RWPE2 (cell line): ENCODE measurements around the gene PTTG1IP2.

ENCODE experiments used
- ATAC-seq: fragments of 200-7000 bp; cut with Tn5 transposase; 3 replicates; pipeline ENCODE4 v1.9.1; 2021; ENCODE audit warnings: low read depth
- DNase-seq: peaks from one replicate; pipeline ENCODE4 v3.0.0-alpha.2; 2020; ENCODE audit warnings: low spot score
- H3K27ac ChIP-seq: fragments of 450-650 bp; 2 replicates; pipeline ENCODE4 v1.5.1; 2017; ENCODE audit warnings: mild to moderate bottlenecking; ENCODE audit not compliant: poor library complexity, severe bottlenecking
- H3K27me3 ChIP-seq: fragments of 250-450 bp; sonication (Bioruptor Pico); 2 replicates; pipeline ENCODE4 v1.5.1; 2021; ENCODE audit warnings: mild to moderate bottlenecking, moderate library complexity; ENCODE audit not compliant: insufficient read depth, poor library complexity, severe bottlenecking
- H3K36me3 ChIP-seq: fragments of 250-450 bp; sonication (Bioruptor Pico); 2 replicates; pipeline ENCODE4 v1.5.1; 2020; ENCODE audit warnings: low read depth, mild to moderate bottlenecking, moderate library complexity
- H3K4me1 ChIP-seq: fragments of 250-450 bp; sonication (Bioruptor Pico); 2 replicates; pipeline ENCODE4 v1.5.1; 2021; ENCODE audit warnings: mild to moderate bottlenecking, moderate library complexity; ENCODE audit not compliant: insufficient read depth, poor library complexity, severe bottlenecking
- H3K4me3 ChIP-seq: fragments of 250-450 bp; sonication (Bioruptor Pico); 2 replicates; pipeline ENCODE4 v1.5.1; 2021; ENCODE audit warnings: mild to moderate bottlenecking, moderate library complexity; ENCODE audit not compliant: severe bottlenecking
- H3K9me3 ChIP-seq: fragments of 250-450 bp; sonication (Bioruptor Pico); 2 replicates; pipeline ENCODE4 v1.5.1; 2021; ENCODE audit warnings: mild to moderate bottlenecking, moderate library complexity; ENCODE audit not compliant: severe bottlenecking
- CTCF ChIP-seq: fragments of 450-650 bp; IDR thresholded peaks from one replicate; pipeline ENCODE4 v1.5.1; 2017; ENCODE audit warnings: mild to moderate bottlenecking, moderate library complexity; ENCODE audit not compliant: poor library complexity, severe bottlenecking

Gene PTTG1IP2

DNA sequence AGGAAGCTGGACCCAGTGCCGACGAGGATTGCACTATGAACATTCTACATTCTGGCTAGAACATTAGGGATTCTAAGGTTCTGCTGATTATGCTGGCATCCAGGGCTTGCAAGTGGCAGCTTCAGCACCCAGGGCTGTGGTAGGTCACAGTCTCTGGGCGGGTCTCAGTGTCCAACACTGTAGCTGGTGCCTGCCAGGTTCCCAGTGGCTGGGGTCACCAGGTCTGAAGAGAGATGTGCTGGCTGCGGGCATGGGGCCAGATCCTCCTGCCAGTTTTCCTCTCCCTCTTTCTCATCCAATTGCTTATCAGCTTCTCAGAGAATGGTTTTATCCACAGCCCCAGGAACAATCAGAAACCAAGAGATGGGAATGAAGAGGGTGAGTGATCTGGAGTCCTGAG is at the start of gene PTTG1IP2:
TSS of gene PTTG1IP2 (plus strand) at position 86 of the 400 bp plus-strand sequence. CDS start at position 234, 148 bp downstream.
- Histone ChIP-seq H3K9me3 (no peaks in the 10 kb centered on the region), H3K4me3 (no peak within 1 kb of the TSS), H3K27me3 (no peaks in the 10 kb centered on the region), H3K27ac (no peak within 1 kb of the TSS), H3K4me1 (peaks cover 11% of the 10 kb centered on the region), H3K36me3 (no peaks in the 10 kb centered on the region)
- DNase-seq (no peak), ATAC-seq (no peak)
- TF ChIP-seq CTCF, result no peak

- DNase-seq, result no peak
- H3K4me1 ChIP-seq, result peaks cover 11% of the 10 kb centered on the region
- no peak for ATAC-seq
- no peaks in the 10 kb centered on the region for H3K36me3 ChIP-seq
- no peak for TF ChIP-seq CTCF
- no peaks in the 10 kb centered on the region for H3K9me3 ChIP-seq
- no peaks in the 10 kb centered on the region for H3K27me3 ChIP-seq
- no peak overlapping the region for H3K27ac ChIP-seq
- no peak overlapping the region for H3K4me3 ChIP-seq
Measured at GRCh38 chr7:90421651-90422050, 47.8 kb upstream of the PTTG1IP2 start.

DNA sequence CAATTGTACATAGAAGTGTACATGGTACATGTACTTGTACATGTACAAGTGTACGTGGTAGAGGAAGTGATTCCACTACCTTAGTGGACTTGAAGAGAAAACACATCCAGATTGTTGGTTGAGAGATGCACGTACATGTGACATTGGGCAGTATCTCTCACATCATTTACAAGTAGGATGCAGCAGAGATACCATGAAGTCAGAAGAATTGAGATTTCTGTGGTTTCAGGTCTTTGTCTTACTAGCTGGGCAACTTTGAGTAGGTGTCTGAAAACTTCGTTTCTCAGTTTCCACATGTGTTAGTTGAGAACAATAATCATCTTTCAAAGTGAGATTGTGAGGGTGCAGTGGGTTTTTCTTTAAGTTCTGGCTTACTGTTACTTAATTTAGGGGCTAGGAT is 44.7 kb upstream of the PTTG1IP2 start:
- ATAC-seq (no peak), DNase-seq (no peak)
- Histone ChIP-seq H3K4me3 (no peak overlapping the region), H3K4me1 (peaks cover 11% of the 10 kb centered on the region), H3K36me3 (no peaks in the 10 kb centered on the region), H3K27ac (peak overlapping the region; percentile 36), H3K27me3 (no peaks in the 10 kb centered on the region), H3K9me3 (no peaks in the 10 kb centered on the region)
- TF ChIP-seq CTCF, result no peak

DNA sequence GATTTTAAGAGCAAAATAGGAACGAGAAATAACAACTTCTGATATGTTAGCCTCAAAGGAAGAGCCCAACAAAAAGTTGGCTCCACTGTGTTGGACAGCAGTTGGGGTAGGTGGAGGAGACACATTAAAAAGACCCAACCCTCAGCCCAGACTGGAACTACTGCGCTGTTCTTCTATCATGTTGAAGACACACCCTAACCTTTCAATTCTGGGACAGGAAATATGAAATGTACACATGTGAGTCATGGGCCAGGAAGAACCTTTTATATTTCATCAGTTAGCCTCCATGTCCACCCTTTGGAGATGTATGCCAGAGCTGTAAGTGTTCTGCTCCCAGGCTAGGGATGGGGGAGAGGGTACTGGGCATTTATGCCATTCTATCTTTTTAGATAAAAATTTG is 44.1 kb upstream of the PTTG1IP2 start:
- Histone ChIP-seq H3K9me3 (no peaks in the 10 kb centered on the region), H3K4me3 (no peak overlapping the region), H3K27ac (peak overlapping the region; percentile 36), H3K4me1 (peaks cover 11% of the 10 kb centered on the region), H3K27me3 (no peaks in the 10 kb centered on the region), H3K36me3 (no peaks in the 10 kb centered on the region)
- ATAC-seq (peak; percentile 98), DNase-seq (no peak)
- TF ChIP-seq CTCF, result no peak

DNA sequence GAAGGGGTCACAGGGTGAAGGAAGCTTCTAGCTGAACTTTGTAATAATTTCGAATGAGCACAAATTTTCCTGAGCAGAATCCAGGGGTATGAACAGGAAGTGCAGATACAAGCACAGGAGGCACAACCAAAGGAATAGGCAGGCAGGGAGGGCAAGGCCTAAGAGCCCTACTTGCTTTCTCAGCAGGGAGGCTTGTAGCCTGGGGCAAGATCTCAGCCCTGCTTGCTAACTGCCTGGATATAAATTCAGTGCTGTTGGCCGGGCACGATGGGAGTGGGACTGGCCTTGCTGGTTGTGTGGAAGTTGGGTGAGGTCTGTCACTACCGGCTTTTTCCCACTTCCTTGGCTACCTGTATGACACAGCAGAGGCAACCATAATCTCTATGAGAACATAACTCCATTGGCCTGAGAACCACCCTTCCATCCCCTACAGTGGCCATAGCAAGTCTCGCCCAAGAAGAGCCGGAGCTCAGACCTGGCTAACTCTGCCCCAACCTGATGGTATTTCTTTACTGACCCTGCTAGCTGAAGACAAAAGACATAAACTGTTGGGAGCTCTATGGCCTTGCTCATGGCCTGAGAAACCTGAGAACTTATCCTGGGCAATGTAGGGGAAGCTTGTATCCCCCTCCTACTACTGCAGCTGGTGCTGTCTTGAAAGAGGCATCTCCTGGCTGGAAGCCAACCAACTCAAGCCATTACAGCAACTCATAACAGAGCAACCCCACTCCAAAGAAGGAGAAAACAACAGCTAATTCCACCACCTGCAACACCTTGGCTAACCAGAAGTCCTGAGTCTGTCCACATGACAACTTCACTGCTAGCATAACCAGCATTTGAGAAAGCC is 38.6 kb upstream of the PTTG1IP2 start:
- Histone ChIP-seq H3K27me3 (no peaks in the 10 kb centered on the region), H3K36me3 (no peaks in the 10 kb centered on the region), H3K27ac (no peak overlapping the region), H3K4me3 (no peak overlapping the region), H3K4me1 (peaks cover under 1% of the 10 kb centered on the region), H3K9me3 (no peaks in the 10 kb centered on the region)
- TF ChIP-seq CTCF, result no peak
- ATAC-seq (no peak), DNase-seq (no peak)
